Bronchial epithelial cell (primary cell): ENCODE measurements around the gene SBNO2. TPM values are rescaled to one million over a fixed set of nuclear protein-coding genes. Genes with fewer than 3 reads are reported as not detected.

Experiments used
- DNase-seq: peaks from one replicate; pipeline ENCODE4 v3.0.0-alpha.2; 2010; ENCODE audit warnings: low read depth
- FAIRE-seq: peaks from 2 replicates; lab custom pipeline; 2011; peaks lifted over from hg19 to GRCh38; lab: Jason Lieb, UNC
- H3K27me3 ChIP-seq: 2 replicates; pipeline ENCODE4 v1.5.1; 2011; ENCODE audit warnings: low read length; ENCODE audit not compliant: control insufficient read depth, insufficient read depth
- H3K36me3 ChIP-seq: 2 replicates; pipeline ENCODE4 v1.5.1; 2011; ENCODE audit warnings: low read length; ENCODE audit not compliant: control insufficient read depth, insufficient read depth
- H3K4me3 ChIP-seq: 2 replicates; pipeline ENCODE4 v1.5.1; 2011; ENCODE audit warnings: mild to moderate bottlenecking, low read depth, low read length, control low read depth
- CTCF ChIP-seq: IDR thresholded peaks from 2 replicates; pipeline ENCODE4 v1.5.1; 2011; ENCODE audit warnings: mild to moderate bottlenecking, moderate library complexity, low read length, control low read depth, inconsistent platforms; ENCODE audit not compliant: insufficient read depth, severe bottlenecking
- total RNA-seq: library from RNA; depleted of rRNA; stranded (reverse); fragments of >200 nt; gene quantifications from 2 replicates; pipeline ENCODE4 v1.2.1, GENCODE V29; 2014

Gene SBNO2
- total RNA-seq, 1 donor from 2014 or later: 16.8 TPM

DNA sequence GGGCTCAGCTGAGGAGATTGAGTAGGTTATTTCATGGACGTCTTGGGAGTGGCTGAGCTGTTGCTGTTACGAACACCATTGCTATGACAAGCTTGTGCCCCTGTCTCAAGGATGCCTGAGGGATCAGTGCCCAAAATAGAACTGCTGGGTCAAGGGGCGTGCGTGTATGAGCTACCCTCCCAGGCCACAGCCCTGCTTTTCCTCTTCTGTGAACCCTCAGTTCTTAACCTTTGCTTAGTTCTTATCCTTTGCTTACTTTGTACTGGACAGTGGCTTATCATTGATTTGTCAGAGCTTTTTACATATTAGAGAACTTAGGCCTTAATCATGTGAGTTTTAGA, 98.1 kb downstream of the SBNO2 start:
- no peak for FAIRE-seq
- H3K36me3 ChIP-seq: no peaks in the 10 kb centered on the region
- no peak for TF ChIP-seq CTCF
- H3K4me3 ChIP-seq: no peak overlapping the region
- peaks cover under 1% of the 10 kb centered on the region for H3K27me3 ChIP-seq
- no peak for DNase-seq

GRCh38 chr19:1074544-1075283, 99.4 kb downstream of the SBNO2 start:
- DNase-seq (no peak), FAIRE-seq (no peak)
- Histone ChIP-seq H3K36me3 (no peaks in the 10 kb centered on the region), H3K4me3 (peak overlapping the region; percentile 18), H3K27me3 (peaks cover 5% of the 10 kb centered on the region)
- no peak for TF ChIP-seq CTCF

- no peak for TF ChIP-seq CTCF
- no peaks in the 10 kb centered on the region for H3K36me3 ChIP-seq
- DNase-seq (no peak), FAIRE-seq (no peak)
- no peak overlapping the region for H3K4me3 ChIP-seq
- H3K27me3 ChIP-seq: peaks cover 5% of the 10 kb centered on the region
Measured at GRCh38 chr19:1073956-1074517, 100.0 kb downstream of the SBNO2 start.

DNA sequence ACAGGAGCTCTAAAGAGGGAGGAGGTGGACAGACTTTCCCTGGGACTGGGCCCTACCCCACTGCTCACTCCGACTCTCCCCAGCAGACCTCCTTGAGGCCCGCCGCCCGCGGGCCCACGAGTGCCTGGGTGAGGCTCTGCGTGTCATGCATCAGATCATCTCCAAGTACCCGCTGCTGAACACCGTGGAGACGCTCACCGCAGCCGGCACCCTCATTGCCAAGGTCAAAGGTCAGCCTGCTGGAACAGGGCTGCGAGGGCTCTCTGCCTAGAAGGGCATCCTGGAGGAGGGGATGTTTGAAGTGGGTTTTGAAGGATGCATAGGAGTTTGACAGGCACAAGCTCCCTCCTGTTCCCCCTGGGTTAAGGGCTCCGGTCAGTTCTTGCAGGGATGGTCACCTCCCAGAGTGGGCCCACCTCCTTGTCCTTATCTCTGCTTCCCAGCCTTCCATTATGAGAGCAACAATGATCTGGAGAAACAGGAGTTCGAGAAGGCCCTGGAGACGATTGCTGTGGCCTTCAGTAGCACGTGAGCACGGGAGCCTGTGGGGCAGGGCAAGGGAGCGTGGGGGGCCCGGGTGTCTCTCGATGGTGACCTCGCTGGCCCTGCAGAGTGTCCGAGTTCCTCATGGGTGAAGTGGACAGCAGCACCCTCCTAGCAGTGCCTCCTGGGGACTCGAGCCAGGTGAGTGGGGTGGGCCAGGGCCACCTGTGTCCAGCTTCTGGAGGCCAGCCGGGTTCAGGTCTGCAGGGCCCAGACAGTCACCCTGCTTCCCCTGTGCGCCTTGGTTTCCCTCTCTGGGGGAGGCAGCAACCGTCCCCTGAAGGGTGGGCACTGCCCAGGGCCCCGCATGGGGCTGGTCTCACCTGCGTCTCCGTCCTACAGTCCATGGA, 100.8 kb downstream of the SBNO2 start:
- no peaks in the 10 kb centered on the region for H3K36me3 ChIP-seq
- H3K27me3 ChIP-seq: peaks cover 5% of the 10 kb centered on the region
- H3K4me3 ChIP-seq: no peak overlapping the region
- FAIRE-seq: no peak
- no peak for DNase-seq
- no peak for TF ChIP-seq CTCF

GRCh38 chr19:1072371-1073015, 101.6 kb downstream of the SBNO2 start:
- FAIRE-seq: no peak
- Histone ChIP-seq H3K27me3 (peaks cover 5% of the 10 kb centered on the region), H3K36me3 (no peaks in the 10 kb centered on the region), H3K4me3 (no peak overlapping the region)
- TF ChIP-seq CTCF: no peak
- no peak for DNase-seq
